BLaER1 treated with 17β-estradiol and CSF1 and Interleukin-3, amounts not matched to agents 10 nM and 100 nM (cell line): Measurements from ENCODE around the gene TAB2.

Experiments used
- H3K27ac ChIP-seq, 11 experiments: shearing (Covaris generic); formaldehyde crosslinking; 2 replicates each; pipeline ENCODE4 v1.8.1; 2022
- H3K27me3 ChIP-seq, 11 experiments: shearing (Covaris generic); formaldehyde crosslinking; 2 replicates each; pipeline ENCODE4 v1.8.1; 2022
- H3K36me3 ChIP-seq, 11 experiments: shearing (Covaris generic); formaldehyde crosslinking; 2 replicates each; pipeline ENCODE4 v1.8.1; 2022
- H3K4me1 ChIP-seq, 10 experiments: shearing (Covaris generic); formaldehyde crosslinking; 2 replicates each; pipeline ENCODE4 v1.8.1; 2022
- H3K4me2 ChIP-seq, 11 experiments: shearing (Covaris generic); formaldehyde crosslinking; 2 replicates each; pipeline ENCODE4 v1.8.1; 2022
- H3K4me3 ChIP-seq, 10 experiments: shearing (Covaris generic); formaldehyde crosslinking; 2 replicates each; pipeline ENCODE4 v1.8.1; 2022
- H3K9ac ChIP-seq, 11 experiments: shearing (Covaris generic); formaldehyde crosslinking; 2 replicates each; pipeline ENCODE4 v1.8.1; 2022
- H3K9me3 ChIP-seq, 11 experiments: shearing (Covaris generic); formaldehyde crosslinking; replicated peaks in 1 of 11; 2 replicates each; pipeline ENCODE4 v1.8.1; 2022
- H4K20me1 ChIP-seq, 11 experiments: shearing (Covaris generic); formaldehyde crosslinking; 2 replicates each; pipeline ENCODE4 v1.8.1; 2022
- Cebpa-rat ChIP-seq, 11 experiments: shearing (Covaris generic); IDR thresholded peaks; 2 replicates each; pipeline ENCODE4 v1.8.1; 2022

The TAB2 gene

DNA sequence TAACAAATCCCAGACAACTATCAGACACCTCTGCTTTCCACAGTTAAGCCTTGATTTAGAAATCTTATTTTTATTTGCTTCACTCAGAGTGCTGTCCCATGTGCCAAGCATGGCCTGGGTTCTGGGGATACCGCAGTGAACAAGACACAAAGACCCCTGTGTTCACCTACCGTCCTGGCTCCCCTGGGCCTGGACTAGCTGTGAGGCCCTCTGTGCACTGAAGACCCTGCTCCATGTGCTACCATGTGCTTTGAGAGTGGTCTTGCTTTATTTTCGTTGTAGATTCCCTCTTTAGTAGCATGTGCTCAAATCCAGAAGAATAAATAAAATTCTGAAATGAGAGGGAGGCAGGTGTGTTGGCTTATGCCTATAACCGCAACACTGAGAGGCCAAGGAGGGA, 105.1 kb downstream of the TAB2 start:
- peak overlapping the region in 3 of 11 experiments; percentile 56 to 76 (median 67); a peak in 4 of 22 replicates for H3K9ac ChIP-seq
- no peaks in the 10 kb centered on the region for H3K27me3 ChIP-seq
- H3K4me3 ChIP-seq = 0 out of 20 replicates have a peak overlapping the region, but pooled peaks of 1 of the 10 experiments have one; percentile 1
- H3K36me3 ChIP-seq = no peaks in the 10 kb centered on the region
- TF ChIP-seq Cebpa-rat (IDR thresholded peaks at IDR 0.05) = no peak
- no peaks in the 10 kb centered on the region for H4K20me1 ChIP-seq
- no peaks in the 10 kb centered on the region for H3K9me3 ChIP-seq
- peak overlapping the region in 5 of 11 experiments; percentile 32 to 87 (median 80); a peak in 8 of 22 replicates for H3K4me2 ChIP-seq
- H3K4me1 ChIP-seq = peaks cover 11 to 65% (median 16%) of the 10 kb centered on the region in 10 experiments; a peak in 17 of 20 replicates
- peak overlapping the region in 3 of 11 experiments; percentile 69 to 90 (median 77); a peak in 5 of 22 replicates for H3K27ac ChIP-seq

DNA sequence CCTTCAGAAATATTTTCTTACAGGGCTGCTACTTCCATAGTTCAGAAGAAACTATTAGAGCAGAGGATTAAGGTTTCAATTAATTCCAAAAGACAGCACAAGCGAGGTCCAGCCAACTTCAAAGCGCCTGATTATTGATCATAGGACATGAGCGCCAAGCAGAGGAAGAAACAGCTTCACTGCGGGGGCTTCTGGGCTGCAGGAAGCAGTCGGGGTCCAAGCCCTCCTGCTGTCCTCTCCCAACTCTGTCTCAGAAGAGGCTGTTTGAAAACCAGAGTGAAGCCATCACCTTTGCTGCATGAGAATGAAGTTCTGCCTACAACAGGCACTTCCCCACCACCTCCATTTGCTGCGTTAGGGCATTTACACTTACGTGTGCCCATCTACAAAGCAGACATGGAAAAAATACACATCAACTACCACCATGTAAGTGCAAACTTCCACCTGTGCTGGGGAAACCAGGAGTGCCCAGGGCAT, 106.5 kb downstream of the TAB2 start:
- Histone ChIP-seq H3K9me3 (no peaks in the 10 kb centered on the region), H3K4me3 (no peak overlapping the region), H3K4me1 (peaks cover 11 to 56% (median 16%) of the 10 kb centered on the region in 10 experiments; a peak in 17 of 20 replicates), H3K9ac (peak overlapping the region in 3 of 11 experiments; percentile 56 to 76 (median 67); a peak in 6 of 22 replicates), H3K27me3 (no peaks in the 10 kb centered on the region), H3K4me2 (peak overlapping the region in 10 of 11 experiments; percentile 19 to 87 (median 46); a peak in 17 of 22 replicates), H4K20me1 (no peaks in the 10 kb centered on the region), H3K36me3 (no peaks in the 10 kb centered on the region), H3K27ac (peak overlapping the region in 3 of 11 experiments; percentile 69 to 90 (median 77); a peak in 7 of 22 replicates)
- no peak for TF ChIP-seq Cebpa-rat (IDR thresholded peaks at IDR 0.05)

DNA sequence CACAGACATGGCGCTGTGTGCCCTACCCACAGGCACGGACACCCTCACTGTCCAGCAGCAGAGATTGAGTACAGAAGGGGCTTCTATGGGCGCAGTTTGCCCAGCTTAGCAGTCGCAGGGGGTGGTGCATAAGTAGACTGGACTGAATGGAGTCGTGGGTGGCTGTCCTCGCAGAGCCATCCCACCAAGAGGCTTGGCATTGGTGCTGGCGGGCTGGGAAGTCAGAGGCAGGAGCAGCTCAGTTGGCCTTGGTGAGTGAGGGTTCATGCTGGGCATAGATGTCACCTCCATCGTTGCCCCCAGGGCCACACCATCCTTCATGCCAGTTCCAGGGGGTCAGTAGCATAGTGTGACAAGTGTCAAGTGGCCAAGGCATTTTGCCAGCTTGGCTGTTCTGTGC, 107.7 kb downstream of the TAB2 start:
- Histone ChIP-seq H3K36me3 (no peaks in the 10 kb centered on the region), H3K27ac (peak overlapping the region in 2 of 11 experiments; percentile 77 to 90; a peak in 2 of 22 replicates), H3K9ac (peak overlapping the region in 1 of 11 experiments; percentile 76; a peak in 1 of 22 replicates), H3K27me3 (no peaks in the 10 kb centered on the region), H3K4me1 (peaks cover 11 to 50% (median 16%) of the 10 kb centered on the region in 10 experiments; a peak in 17 of 20 replicates), H4K20me1 (no peaks in the 10 kb centered on the region), H3K9me3 (no peaks in the 10 kb centered on the region), H3K4me3 (no peak overlapping the region), H3K4me2 (peak overlapping the region in 3 of 11 experiments; percentile 80 to 87 (median 87); a peak in 4 of 22 replicates)
- TF ChIP-seq Cebpa-rat (IDR thresholded peaks at IDR 0.05) = no peak

DNA sequence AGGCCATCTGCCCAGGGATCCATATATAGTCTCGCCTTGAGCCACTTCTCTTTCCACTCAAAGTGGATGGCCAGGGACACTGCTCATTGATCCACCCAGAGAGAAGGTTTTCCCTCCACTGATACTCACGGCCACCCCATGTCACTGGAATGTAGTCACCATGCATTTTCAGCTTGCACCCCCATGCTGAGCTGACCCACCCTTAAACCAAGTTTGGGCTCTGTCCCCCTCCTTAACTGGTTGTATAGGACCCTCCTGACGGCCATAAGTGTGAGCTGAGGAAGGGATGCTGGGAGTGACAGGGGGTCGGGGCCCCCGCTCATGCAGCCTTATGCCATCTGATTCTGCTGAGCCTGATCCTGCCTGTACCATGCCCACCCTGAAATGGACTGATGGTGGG, 108.2 kb downstream of the TAB2 start:
- Histone ChIP-seq H3K27ac (no peak overlapping the region), H3K36me3 (no peaks in the 10 kb centered on the region), H3K9ac (no peak overlapping the region), H3K9me3 (no peaks in the 10 kb centered on the region), H4K20me1 (no peaks in the 10 kb centered on the region), H3K4me1 (peaks cover 11 to 50% (median 16%) of the 10 kb centered on the region in 10 experiments; a peak in 17 of 20 replicates), H3K4me3 (no peak overlapping the region), H3K27me3 (no peaks in the 10 kb centered on the region), H3K4me2 (peak overlapping the region in 1 of 11 experiments; percentile 80; a peak in 3 of 22 replicates)
- TF ChIP-seq Cebpa-rat (IDR thresholded peaks at IDR 0.05) = no peak

DNA sequence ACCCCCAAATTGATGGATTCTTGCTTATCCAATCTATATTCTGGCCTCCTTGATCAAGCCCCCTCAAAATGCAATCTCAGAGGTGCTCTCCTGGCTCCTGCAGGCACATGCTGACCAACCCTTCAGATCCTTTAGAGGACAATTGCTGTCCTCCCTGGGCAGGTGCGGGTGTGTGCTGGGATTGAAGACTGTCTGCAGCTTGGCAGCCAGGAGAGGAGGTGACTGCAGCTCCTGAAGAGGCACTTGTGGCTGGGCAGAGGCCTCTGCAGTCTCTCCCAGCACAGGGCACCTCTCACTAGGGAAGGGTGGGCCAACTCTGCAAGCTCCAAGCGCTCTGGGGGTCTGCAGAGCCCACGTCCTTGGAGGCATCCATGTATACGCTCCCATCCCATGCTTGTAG, 111.1 kb downstream of the TAB2 start:
- Histone ChIP-seq H3K4me2 (peak overlapping the region in 1 of 11 experiments; percentile 48; a peak in 2 of 22 replicates), H3K4me1 (peaks cover 6 to 44% (median 9%) of the 10 kb centered on the region in 10 experiments; a peak in 17 of 20 replicates), H3K9ac (no peak overlapping the region), H3K27ac (no peak overlapping the region), H3K27me3 (no peaks in the 10 kb centered on the region), H3K36me3 (no peaks in the 10 kb centered on the region), H3K9me3 (no peaks in the 10 kb centered on the region), H3K4me3 (no peak overlapping the region), H4K20me1 (no peaks in the 10 kb centered on the region)
- no peak for TF ChIP-seq Cebpa-rat (IDR thresholded peaks at IDR 0.05)

DNA sequence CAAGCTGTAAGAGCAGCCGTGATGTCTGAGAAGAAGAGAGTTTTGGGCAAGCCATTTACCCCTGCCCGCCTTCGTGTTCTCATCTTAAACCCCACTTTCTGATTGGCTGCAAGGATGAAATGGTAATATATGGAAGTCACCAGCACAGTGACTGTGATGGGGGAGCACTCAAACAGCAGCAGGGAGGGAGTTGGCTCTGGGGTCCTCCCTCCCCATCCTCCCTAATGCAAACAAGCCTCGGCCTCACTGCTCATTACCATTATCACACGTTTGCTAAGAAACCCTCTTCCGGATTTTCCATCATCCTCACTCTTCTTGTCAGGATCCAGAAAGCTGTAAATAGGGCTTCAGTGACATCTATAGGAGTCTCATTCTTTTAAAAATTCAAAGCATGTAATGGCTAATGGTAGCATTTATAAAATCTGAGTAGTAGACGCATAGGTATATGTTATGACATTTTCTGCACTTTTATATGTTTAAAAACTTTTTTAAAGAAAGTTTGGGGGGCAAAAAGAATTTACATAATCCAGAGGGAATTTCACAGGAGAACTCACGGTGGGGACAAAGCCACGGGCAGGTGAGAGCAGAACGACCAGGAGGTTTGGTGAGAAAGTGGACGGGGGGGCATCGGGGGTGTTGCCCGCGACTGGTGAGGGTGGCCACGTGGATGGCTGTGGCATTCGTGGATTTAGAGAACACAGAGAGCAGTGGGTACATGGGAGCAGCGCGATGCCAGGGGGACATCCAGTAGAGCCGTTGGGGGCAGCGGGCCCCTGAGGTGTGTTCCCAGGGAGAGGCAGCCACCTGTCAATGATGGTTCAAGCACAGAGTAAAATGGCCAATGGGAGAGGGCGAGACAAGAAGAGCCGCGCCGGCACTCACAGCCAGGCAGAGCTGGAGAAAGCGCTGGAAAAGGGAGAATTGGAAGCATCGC, 112.2 kb downstream of the TAB2 start:
- Histone ChIP-seq H3K4me2 (peak overlapping the region in 1 of 11 experiments; percentile 48; a peak in 2 of 22 replicates), H3K9me3 (no peaks in the 10 kb centered on the region), H3K9ac (no peak overlapping the region), H3K27me3 (no peaks in the 10 kb centered on the region), H3K4me1 (peaks cover 0 to 40% (median 1%) of the 10 kb centered on the region in 10 experiments; a peak in 9 of 20 replicates), H3K4me3 (no peak overlapping the region), H3K27ac (no peak overlapping the region; a peak in 1 of 22 replicates), H3K36me3 (no peaks in the 10 kb centered on the region), H4K20me1 (no peaks in the 10 kb centered on the region)
- no peak for TF ChIP-seq Cebpa-rat (IDR thresholded peaks at IDR 0.05)

DNA sequence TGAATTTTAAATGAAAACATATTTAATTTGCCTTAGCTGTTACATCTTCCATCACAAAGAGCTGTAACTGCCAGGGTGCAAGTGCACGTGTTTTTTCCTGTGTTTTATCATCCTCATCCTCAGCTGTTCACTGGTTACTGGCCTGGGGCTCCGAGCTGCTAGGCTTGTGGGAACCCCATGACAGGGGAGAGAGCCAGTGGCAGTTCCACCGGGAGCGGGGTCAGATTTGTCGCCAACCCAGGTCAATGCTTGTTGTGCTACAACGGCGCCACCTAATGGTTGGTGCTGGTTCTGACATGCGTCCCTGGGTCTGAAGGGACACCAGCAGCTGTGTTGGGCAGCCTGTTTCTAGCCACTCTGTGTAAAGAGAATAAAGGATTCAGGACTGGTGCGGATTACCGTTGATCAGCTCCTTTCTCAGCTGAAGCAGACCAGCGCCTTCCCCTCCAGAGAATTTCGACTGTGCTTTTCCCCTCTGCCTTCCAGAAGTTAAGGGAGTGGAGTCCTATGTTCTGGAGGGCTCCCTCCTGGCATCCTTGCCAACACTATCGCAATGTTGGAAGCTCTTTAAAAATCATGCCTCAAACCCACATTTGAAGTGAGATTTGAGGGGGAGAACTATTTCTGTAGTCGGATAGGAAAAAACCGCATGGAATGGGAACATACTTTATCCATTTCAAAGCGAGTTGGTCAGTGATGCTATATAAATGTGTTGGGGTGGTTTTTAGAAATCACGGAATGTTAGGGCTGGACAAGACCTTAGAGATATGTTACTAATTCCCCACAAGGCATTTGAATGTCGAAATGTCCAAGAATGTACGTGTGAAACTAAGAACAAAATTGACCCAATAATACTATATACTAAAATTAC, 114.6 kb downstream of the TAB2 start:
- H3K4me3 ChIP-seq = no peak overlapping the region

DNA sequence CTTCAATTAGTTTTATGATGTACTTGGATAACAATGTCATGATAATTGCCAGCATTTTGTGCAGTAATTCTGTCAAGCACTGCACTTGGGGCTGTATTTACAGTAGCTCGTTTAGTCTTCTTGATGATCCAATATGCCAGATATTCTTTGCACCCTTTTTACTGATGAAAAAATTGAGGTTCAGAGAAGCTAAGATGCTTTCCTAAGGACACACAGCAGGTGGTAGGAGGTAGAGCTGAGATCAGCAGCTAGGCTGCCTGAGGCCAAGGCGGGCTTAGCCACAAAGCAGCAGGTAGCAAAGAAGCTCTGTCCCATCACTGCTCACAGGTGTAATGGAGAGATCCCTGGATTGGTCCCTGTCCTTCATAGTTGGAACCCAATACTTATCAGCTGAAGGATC, 115.9 kb downstream of the TAB2 start:
- Histone ChIP-seq H3K4me3 (no peak overlapping the region), H3K27ac (no peak overlapping the region)
- no peak for TF ChIP-seq Cebpa-rat (IDR thresholded peaks at IDR 0.05)

More for the DNA sequence above, 114.6 kb downstream of the TAB2 start:
- no peak overlapping the region for H3K27ac ChIP-seq
- H3K27me3 ChIP-seq = no peaks in the 10 kb centered on the region
- no peaks in the 10 kb centered on the region for H3K36me3 ChIP-seq
- no peaks in the 10 kb centered on the region; a peak in 1 of 22 replicates for H3K9me3 ChIP-seq
- peaks cover 0 to 31% (median 1%) of the 10 kb centered on the region in 10 experiments; a peak in 10 of 20 replicates for H3K4me1 ChIP-seq
- TF ChIP-seq Cebpa-rat (IDR thresholded peaks at IDR 0.05) = no peak
- H3K9ac ChIP-seq = peak overlapping the region in 1 of 11 experiments; percentile 32; a peak in 2 of 22 replicates
- no peaks in the 10 kb centered on the region for H4K20me1 ChIP-seq
- peak overlapping the region in 8 of 11 experiments; percentile 12 to 73 (median 42); a peak in 12 of 22 replicates for H3K4me2 ChIP-seq

More for the DNA sequence above, 115.9 kb downstream of the TAB2 start:
- Histone ChIP-seq H3K9me3 (no peaks in the 10 kb centered on the region; a peak in 1 of 22 replicates), H3K4me2 (peak overlapping the region in 2 of 11 experiments; percentile 34 to 37; a peak in 3 of 22 replicates), H3K27me3 (no peaks in the 10 kb centered on the region), H4K20me1 (no peaks in the 10 kb centered on the region), H3K36me3 (no peaks in the 10 kb centered on the region), H3K9ac (no peak overlapping the region), H3K4me1 (peaks cover 0 to 31% (median 1%) of the 10 kb centered on the region in 10 experiments; a peak in 10 of 20 replicates)
